ENCODE results near the gene APLF.

Gene APLF

GRCh38 chr2:68467077-68467960, at the start of gene APLF, which contains the start of gene FBXO48:
TSS of gene APLF (plus strand) at chr2:68467585. CDS start at chr2:68467732, 147 bp downstream.
TSS of gene FBXO48 (minus strand) at chr2:68467294. CDS start at chr2:68465145, 2,149 bp downstream.
- DNase-seq (ENCODE audit: low read depth) = peak; percentile 99

- DNase-seq (ENCODE audit: low read depth) = no peak
Observed at GRCh38 chr2:68417926-68418325, 49.5 kb upstream of the APLF start.

- DNase-seq (ENCODE audit: low read depth) = no peak
Observed at GRCh38 chr2:68418419-68418818, 49.0 kb upstream of the APLF start.

- DNase-seq (ENCODE audit: low read depth) = no peak
Observed at GRCh38 chr2:68418855-68419254, 48.5 kb upstream of the APLF start.

GRCh38 chr2:68420254-68420910, 47.0 kb upstream of the APLF start:
- no peak for DNase-seq (ENCODE audit: low read depth)

- DNase-seq (ENCODE audit: low read depth) = no peak
Observed at GRCh38 chr2:68423966-68424650, 43.3 kb upstream of the APLF start.

- DNase-seq (ENCODE audit: low read depth) = no peak
Observed at GRCh38 chr2:68425503-68425902, 41.9 kb upstream of the APLF start.

- no peak for DNase-seq (ENCODE audit: low read depth)
Observed at GRCh38 chr2:68426446-68426845, 40.9 kb upstream of the APLF start.

- DNase-seq (ENCODE audit: low read depth) = no peak
Observed at GRCh38 chr2:68426848-68427579, 40.4 kb upstream of the APLF start.

GRCh38 chr2:68428126-68428525, 39.3 kb upstream of the APLF start:
- no peak for DNase-seq (ENCODE audit: low read depth)

GRCh38 chr2:68428746-68429145, 38.6 kb upstream of the APLF start:
- no peak for DNase-seq (ENCODE audit: low read depth)

GRCh38 chr2:68429311-68429826, 38.0 kb upstream of the APLF start:
- DNase-seq (ENCODE audit: low read depth) = no peak

GRCh38 chr2:68431316-68431972, 35.9 kb upstream of the APLF start:
- no peak for DNase-seq (ENCODE audit: low read depth)

- no peak for DNase-seq (ENCODE audit: low read depth)
Observed at GRCh38 chr2:68432696-68433658, 34.4 kb upstream of the APLF start.

GRCh38 chr2:68434981-68435380, 32.4 kb upstream of the APLF start:
- DNase-seq (ENCODE audit: low read depth) = no peak

- no peak for DNase-seq (ENCODE audit: low read depth)
Observed at GRCh38 chr2:68435615-68436014, 31.8 kb upstream of the APLF start.

- DNase-seq (ENCODE audit: low read depth) = no peak
Observed at GRCh38 chr2:68436270-68436669, 31.1 kb upstream of the APLF start.

GRCh38 chr2:68438455-68439303, 28.7 kb upstream of the APLF start:
- no peak for DNase-seq (ENCODE audit: low read depth)
